Body of pancreas (tissue), 4 donors: ENCODE data around the gene CAMK1D.

ENCODE experiments used
- POLR2A ChIP-seq, 3 donors: fragments of 450-650 bp; IDR thresholded peaks; one replicate each; pipeline ENCODE4 v1.6.1; 2016; ENCODE audit warnings: antibody characterized with exemption in 3 of 3, mild to moderate bottlenecking in 2 of 3
- TF ChIP-seq, protein P1 (sequence below), 7 experiments: fragments of 450-650 bp in 4 of 7; fragments of 200-600 bp in 3 of 7; sonication (generic) in 3 of 7; IDR thresholded peaks; one replicate each; pipeline ENCODE4 v1.5.1; 2016 to 2019; ENCODE audit warnings: antibody characterized with exemption in 7 of 7

DNA sequence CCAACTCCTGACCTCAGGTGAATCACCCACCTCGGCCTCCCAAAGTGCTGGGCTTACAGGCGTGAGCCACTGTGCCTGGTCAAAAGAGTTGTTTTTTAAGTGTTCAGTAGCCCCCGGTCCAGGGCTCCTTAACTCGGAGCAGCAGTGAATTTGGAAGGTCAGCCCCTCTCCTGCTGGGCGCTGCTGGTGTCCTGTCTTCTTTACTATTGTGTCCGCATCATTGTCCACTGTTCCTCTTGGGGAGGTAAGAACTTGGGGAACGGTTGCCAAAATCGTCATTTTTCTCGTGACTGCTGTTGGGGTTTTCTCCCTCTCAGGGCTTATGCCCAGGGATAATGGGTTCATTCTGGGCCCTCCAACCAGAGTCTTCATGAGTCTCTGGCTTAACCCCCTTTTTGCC, 46.7 kb downstream of the CAMK1D start:
- TF ChIP-seq, protein P1, sequence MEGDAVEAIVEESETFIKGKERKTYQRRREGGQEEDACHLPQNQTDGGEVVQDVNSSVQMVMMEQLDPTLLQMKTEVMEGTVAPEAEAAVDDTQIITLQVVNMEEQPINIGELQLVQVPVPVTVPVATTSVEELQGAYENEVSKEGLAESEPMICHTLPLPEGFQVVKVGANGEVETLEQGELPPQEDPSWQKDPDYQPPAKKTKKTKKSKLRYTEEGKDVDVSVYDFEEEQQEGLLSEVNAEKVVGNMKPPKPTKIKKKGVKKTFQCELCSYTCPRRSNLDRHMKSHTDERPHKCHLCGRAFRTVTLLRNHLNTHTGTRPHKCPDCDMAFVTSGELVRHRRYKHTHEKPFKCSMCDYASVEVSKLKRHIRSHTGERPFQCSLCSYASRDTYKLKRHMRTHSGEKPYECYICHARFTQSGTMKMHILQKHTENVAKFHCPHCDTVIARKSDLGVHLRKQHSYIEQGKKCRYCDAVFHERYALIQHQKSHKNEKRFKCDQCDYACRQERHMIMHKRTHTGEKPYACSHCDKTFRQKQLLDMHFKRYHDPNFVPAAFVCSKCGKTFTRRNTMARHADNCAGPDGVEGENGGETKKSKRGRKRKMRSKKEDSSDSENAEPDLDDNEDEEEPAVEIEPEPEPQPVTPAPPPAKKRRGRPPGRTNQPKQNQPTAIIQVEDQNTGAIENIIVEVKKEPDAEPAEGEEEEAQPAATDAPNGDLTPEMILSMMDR (IDR thresholded peaks at IDR 0.05): no peak
- TF ChIP-seq POLR2A (IDR thresholded peaks at IDR 0.05): no peak
